DMS53 treated with DMSO at 0.1 percent for 48 hours (cell line): Measurements from ENCODE around the gene CCL17.
A peak's percentile ranks its signal among the peaks of the same experiment; 100 is the strongest.
"Not testable (repeated sequence)": the region's sequence is repeated elsewhere in the genome, so short reads cannot be mapped to it uniquely, and the experiment has no call there.

ENCODE experiments used
- DNase-seq: peaks from one replicate; lab custom pipeline; 2025; ENCODE audit not compliant: unreplicated experiment; lab: John Stamatoyannopoulos, UW

CCL17 gene

DNA sequence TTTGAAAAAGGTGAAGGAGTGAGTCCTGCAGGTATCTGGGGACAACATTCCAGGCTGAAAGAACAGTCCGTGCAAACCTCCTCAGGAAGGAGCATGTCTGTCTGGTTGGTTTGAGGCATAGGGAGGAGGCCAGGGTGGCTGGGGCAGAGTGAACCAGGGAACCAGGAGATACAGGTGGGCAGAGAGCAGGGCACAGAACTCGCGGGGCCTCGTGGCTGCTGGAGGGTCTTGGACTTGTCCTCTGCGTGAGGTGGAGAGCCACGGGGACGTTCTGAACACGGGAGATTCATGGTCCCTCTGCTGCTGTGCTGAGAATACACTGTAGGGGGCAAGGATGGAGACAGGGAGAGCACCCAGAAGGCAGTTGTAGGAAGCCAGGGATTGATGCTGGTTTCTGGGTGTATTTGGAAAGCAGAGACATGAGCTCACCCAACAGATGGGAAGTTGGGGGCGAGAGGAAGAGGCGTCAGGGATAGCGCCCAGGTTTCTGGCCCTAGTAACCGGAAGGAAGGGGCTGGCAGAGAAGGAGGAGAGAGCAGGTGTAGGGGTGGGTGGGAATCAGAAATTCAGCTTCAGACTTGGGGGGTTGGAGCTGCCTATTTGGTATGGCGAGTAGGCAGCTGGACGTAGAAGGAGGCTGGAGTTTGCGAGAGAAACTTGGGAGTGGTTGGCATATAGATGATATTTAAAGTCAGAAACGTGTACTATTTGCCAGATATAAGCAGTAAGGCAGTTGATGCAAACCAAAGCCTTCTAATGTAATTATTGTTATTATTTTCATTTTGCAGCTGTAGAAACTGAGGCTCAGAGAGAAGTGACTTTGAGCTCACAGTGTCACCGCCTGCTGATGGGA is at the start of gene CCL17:
Gene CCL17, plus strand, starts transcription at position 803 of the 853 bp plus-strand sequence. CDS start 9,166 bp downstream, outside the sequence.
- no peak for DNase-seq

DNA sequence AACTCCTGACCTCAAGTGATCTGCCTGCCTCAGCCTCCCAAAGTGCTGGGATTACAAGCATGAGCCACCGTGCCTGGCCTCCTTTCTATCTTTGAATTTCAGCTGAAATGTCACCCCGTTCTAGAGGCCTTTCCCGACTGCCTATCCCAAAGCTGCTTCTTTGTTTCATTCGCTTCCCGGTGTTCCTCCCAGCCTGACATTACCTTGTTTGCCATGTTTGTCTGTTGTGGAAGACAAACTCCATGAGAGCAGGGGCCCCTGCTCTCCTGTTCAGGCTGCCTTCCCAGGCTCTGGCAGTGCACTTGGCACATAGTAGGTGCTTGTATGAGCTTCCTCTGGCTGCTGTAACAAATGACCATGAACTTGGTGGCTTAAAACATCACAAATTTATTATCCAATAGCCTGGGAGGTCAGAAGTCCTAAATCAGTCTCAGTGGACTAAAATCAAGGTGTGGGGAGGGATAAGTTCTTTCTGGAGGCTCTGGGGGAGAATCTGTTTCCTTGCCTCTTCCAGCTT is 48.6 kb upstream of the CCL17 start:
- DNase-seq: no peak

DNA sequence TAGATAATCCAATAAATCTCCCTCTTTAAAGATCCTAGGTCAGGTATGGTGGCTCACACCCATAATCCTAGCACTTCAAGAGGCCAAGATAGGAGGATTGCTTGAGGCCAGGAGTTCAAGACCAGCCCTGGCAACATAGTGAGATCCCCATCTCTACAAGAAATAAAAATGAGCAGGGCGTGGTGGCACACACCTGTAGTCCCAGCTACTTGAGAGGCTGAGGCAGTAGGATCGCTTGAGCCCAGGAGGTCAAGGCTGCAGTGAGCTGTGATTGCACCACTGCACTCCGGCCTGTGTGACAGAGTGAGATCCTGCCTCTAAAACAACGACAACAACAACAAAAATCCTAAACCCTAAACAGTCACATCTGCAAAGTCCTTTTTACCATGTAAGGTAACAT is 48.0 kb upstream of the CCL17 start:
- DNase-seq: no peak

DNA sequence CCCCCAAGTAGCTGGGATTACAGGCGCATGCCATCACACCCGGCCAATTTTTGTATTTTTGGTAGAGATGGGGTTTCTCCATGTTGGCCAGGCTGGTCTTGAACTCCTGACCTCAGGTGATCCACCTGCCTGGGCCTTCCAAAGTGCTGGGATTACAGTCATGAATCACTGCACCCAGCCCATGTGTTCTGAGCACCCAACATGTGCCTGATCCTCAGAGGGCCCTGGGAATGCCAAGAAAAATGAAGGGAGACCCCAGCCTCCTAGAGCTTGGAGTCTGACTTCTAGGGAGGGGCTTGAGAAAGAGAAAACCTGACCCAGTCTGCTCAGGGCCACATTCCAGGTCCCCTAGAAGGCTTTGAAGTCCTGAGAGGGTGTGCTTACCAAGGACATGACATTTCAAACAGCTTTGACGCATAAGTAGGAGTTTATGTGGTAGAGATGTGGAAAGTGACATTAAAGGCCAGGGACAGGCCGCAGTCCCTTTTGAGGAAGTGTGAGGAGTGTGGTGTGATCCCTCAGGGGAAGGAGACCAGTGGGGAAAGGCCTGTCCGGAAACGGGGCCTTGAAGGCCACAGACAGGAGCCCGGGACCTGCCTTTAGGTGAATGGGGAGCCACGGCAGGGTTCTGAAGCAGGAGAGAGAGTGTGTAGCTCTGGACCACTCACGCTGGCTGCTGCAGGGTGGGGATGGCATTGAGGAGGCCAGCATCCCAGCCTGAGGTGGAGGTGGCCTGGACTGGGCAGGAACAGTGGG is 47.1 kb upstream of the CCL17 start:
- no peak for DNase-seq

DNA sequence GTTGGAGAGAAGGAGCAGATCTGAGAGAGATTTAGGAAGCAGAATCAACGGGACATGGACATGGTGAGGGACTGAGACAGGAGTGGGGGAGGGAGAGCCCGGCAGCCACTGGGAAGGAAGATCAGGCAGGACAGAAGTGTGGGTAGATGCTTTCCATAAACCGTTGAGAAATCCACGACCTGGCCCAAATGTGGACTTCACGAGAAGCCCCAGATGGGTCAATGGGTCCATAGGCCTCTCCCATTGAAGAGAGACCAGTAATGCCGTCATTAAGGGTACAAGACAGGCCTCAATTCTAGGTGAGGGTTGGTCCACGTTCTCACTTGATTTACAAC is 46.5 kb upstream of the CCL17 start:
- no peak for DNase-seq

DNA sequence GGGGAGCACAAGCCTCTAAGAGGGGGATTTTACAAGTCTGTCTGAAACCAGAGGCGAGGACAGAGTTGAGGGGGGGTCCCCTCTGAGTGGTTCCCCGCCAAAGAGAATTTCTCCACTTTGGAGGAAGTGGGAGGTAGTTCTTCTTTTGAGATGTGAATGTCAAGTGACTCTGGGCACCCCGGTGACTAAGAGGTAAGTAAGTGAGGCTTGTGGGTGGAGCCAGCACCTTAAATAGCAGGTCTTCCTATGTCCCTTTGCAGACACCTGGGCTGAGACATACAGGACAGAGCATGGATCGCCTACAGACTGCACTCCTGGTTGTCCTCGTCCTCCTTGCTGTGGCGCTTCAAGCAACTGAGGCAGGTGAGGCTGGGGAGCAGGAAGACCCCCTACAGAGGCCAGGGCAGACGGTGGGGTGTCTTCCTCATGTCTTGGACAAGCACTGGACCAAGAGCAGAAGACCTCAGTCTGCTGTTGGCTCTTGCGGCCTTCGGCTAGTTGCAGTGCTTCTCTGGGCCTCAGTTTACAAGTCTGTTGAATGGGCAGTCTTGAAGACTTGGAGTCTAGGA is 46.0 kb upstream of the CCL17 start, which contains the start of gene CCL22:
Gene CCL22, plus strand, starts transcription at position 257 of the 569 bp plus-strand sequence. Its CDS starts 34 bp downstream, at position 291.
- DNase-seq: no peak

DNA sequence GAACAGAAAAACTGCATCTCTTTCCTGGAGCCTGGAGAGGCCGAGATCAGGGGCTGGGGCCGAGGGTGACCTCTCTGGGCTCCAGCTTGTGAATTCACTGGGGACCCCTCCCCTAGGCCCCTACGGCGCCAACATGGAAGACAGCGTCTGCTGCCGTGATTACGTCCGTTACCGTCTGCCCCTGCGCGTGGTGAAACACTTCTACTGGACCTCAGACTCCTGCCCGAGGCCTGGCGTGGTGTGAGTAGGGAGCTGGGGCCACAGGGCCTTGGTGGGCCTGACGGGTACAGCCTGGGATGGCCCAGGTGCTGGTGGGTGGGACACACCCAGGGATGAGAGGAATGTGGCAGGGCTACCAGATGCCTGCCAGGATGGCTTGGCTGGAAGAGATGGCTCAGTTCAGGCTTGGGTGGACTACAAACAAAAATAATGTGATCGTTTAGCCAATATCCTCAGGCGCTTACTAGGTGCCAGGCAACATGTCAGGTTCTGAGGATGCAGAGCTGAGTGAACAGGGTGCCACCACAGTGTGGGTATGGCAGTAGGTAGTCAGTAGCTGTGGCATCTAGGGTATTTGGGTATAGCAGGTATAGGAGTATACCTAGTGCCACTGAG is 44.1 kb upstream of the CCL17 start:
- DNase-seq: no peak

DNA sequence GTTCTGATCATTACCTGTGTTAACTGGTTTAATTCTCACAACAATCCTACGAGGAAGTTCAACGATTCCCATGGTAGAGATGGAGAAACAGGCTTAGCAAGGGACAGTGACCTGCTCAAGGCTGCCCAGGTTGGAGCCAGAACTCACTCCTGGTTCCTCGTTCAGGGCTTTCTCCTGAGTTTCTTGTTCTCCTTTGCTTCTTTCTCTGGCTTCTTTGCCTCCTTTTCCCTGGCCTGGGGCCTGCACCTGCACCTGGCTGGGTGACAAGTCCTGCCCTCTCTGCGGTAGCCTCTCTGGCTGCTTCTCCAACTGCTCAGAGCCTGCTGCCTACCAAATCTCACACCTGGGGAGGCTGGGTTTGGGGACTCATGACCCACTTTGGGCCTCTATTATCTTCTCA is 43.2 kb upstream of the CCL17 start:
- DNase-seq: no peak

DNA sequence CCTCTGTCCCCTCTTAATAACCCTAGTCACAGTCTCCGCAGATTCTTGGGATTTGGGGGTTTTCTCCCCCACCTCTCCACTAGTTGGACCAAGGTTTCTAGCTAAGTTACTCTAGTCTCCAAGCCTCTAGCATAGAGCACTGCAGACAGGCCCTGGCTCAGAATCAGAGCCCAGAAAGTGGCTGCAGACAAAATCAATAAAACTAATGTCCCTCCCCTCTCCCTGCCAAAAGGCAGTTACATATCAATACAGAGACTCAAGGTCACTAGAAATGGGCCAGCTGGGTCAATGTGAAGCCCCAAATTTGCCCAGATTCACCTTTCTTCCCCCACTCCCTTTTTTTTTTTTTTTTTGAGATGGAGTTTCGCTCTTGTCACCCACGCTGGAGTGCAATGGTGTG is 40.4 kb upstream of the CCL17 start:
- DNase-seq: no peak

DNA sequence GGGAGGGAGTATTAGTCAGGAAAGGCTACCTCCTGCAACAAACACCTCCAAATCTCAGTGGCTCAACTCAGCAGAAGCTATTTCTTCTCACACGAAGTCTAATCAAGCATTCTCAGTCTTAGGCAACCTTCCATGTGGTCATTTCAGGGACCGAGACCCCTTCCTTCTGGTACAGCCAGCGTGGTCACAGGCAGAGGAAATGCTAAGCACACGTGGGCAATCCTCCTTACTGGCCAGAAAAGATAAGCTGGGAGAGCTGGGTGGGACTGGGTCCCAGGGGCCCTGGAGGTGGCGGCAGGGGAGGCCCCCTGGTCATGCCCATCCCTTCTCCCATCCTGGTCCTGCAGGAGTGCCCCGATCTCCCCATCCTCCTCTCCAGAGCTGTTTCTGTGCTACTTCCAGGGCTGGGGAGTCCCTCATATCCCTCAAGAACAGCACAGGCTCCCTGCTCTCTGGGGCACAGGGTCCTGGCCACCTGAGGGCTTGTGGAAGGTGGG is 38.0 kb upstream of the CCL17 start:
- no peak for DNase-seq

DNA sequence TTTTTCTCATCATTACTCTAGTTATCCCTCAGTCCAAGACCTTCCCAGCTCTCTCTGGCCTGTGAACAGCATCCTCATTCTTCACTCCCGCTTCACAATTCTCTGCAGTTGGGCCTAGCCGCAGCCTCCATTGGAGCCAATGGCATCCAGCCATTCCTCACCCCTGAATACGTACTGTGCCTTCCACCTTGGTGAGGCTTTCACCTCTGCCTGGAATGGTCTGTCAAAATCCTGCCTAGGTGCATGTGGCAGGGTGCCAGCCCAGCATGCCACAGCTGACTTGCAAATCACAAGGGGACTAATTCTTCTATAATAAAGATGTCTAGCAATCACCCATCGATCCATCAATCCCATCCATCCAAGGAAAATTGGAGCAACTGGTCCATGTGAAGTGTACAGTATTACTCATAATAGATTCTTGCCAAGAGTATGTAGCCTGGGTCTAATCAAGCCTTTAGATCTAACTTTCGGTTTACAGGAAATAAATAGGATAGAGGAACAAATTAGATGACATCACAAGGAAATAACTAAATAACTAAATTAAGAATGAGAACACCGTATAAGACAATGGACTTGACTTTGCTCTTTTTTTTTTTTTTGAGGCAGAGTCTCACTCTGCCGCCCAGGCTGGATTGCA is 37.3 kb upstream of the CCL17 start:
- DNase-seq: no peak

DNA sequence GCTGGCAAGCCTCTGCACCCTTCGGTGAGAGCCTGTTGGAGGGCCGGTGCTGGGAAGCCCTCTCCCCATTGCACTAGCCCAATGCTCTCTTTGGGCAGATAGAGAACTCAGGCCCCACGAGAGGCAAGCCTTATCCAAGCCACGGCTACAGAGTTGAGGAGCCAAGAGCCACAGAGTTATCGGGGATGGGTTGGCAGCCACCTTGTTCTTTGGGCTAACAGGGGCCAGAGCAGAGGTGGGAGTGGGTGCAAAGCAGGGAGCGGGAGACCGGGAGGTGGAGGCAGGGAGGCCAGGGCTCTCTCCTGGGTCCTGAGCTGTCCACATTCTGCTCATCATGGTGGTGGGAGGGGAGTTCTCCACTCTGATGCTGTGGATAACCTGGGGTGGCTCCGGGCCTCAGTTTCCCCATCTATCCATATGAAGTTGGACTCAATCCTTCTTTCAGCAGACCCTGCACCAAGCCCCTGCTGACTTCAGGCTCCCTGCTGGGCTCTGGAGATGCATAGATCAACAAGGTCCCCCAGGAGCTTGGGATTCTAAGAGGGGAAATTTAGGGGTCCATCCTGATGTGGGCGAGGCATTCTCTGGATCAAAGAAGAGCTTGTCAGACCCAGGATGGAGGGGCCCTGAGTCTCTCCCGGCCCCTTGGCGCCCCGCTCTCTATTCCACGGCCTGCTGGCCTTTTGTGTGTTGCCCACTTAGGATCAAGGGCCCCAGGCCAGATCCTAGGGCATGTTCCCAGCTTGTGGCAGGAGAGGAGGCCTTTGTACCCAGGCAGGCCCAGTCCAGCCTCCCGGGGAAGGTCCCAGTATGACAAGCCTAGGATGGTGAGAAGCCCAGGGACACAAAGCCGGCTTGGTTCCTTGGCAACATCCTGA is 32.8 kb upstream of the CCL17 start:
- DNase-seq: no peak

DNA sequence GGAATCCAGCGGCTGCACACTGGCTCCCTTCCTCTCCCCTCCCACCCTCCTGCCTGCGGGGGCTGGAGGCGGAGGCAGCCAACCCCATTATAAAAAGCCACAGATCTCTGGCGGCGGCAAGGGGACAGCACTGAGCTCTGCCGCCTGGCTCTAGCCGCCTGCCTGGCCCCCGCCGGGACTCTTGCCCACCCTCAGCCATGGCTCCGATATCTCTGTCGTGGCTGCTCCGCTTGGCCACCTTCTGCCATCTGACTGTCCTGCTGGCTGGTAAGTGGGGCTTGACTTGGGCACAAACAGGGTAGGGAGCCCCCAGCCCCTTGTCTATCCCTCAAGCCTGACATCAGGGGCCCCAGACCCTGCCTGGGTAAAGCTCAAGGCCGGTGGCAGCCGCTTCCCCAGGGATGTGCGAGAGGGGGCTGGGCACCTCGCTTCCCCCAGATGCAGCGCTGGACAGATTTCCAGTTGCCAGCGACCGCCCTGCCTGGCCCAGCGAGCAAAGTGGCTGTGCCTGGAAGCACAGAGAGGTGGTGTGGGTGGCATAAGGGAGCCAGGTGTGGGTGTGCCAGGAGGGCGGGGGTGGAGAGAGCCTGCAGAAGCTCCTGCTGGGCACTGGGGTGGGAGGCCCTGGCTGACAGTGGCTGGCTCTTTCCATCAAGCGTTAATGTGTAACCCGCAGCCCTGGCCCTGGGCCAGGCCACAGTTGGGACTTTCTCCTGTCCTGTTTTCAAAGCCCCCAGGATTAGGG is 32.0 kb upstream of the CCL17 start, which contains the start of gene CX3CL1:
Gene CX3CL1, plus strand, starts transcription at position 119 of the 745 bp plus-strand sequence. Its CDS starts 79 bp downstream, at position 198.
- DNase-seq: peak; percentile 60

DNA sequence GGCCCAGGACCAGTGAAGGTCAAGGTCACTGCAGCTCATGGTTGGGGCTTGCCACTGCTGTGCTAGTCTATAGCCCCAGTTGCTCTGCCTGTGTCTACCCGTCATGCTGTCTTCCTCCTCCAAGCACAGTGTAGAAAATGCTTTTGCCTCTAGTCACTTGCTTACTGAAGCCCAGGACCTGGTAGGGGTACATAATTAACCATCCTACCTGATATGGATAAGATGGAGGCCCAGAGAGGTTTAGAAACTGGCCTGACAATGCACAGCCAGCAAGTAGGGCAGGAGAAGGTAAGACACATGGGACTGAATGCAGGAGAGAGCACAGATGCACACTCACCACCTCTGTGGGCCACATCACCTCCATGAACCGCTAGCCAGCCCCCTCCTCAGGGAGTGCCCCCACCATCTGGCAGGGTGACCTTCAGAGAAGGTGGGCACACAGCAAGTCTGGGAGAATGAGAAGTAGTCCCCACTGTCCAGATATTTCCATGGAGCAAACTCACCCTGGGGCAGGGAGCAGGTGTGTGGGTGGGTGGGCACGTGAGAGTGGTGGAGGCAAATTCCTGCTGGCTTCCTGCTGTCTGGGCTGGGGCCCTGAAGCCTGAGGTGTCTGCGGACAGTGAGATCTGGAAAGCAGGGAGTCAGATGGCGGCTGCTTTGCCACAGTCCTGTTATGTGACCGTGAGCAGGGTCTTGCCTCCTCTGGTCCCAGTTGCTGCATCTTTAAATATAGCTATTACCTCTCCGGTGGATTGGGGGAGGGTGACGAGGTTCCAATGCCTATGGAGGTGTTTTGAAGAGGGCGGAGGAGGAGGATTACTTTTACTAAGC is 31.2 kb upstream of the CCL17 start:
- no peak for DNase-seq

DNA sequence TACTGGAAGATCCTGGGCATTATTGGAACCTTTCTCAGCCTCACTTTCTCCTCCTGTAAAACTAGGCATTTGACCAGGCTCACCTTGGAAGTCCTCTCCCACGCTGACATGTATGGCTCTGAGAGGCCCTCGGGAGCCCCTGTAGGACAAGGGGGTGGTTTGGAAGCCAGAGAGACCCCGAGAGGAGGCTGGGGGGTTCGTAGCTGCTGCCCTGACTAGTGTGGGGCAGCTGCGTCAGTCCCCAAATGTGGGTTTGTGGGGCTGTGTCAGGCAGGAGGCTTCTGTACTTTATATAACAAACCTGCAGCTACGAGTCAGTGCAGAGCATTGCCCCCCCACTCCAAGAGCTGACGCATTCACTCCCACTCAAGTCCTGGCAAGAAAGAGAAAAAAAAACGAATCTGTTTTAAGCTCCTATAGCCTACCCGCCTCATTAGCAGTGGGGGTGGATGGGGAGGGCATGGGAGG is 30.5 kb upstream of the CCL17 start:
- DNase-seq: no peak

DNA sequence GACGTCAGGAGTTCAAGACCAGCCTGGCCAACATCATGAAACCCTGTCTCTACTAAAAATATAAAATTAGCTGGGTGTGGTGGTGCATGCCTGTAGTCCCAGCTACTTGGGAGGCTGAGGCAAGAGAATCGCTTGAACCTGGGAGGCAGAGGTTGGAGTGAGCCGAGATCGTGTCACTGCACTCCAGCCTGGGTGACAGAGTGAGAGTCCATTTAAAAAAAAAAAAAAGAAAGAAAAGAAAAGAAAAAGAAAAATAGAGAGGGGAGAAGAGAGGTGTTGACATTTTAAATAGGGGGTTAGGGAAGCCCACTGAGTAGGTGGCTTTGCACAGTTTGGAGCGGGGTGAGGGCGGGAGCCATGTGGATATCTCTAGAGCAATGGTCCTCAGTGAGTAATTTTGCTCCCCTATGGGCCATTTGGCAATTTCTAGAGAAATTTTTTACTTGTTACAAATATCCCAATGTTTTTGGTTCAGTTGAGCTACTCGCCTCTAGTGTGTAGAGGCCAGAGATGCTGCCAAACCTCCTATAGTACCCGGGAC is 29.6 kb upstream of the CCL17 start:
- not testable (repeated sequence) for DNase-seq

DNA sequence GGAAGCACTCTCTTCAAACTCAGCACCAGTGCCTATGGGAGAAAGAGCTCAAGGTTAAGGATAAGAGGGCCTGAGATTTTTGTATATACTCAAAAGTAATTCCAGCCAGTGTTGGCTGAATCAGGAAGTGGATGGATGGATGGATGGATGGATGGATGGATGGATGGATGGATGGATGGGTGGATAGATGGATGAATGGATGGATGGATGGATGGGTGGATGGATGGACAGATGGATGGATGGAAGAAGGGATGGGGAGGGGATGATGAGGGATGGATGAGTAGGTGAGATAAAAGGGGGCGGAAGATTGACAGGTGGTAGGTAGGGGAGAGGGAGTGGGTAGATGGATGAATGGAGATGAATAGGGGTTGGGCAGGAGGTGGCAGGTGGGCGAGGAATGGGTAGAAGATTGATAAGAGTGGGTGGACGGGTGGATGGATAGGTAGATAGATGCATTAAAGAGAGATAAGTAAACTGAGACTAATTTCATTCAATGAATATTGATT is 28.2 kb upstream of the CCL17 start:
- no peak for DNase-seq
